Left hindlimb (tissue), 1 donor: ENCODE measurements around the gene PSMD14.
"Not testable (repeated sequence)": the region's sequence is repeated elsewhere in the genome, so short reads cannot be mapped to it uniquely, and the experiment has no call there.

Source experiments
- DNase-seq: peaks from one replicate; pipeline ENCODE4 v3.0.0-alpha.2; 2018

Gene PSMD14

GRCh38 chr2:161308178-161308955 lies at the start of gene PSMD14:
TSS of gene PSMD14 (plus strand) at chr2:161308425. CDS start at chr2:161318826, 10,401 bp downstream.
- DNase-seq: peak; percentile 95

- DNase-seq: no peak
These were observed 42.4 kb upstream of the PSMD14 start for GRCh38 chr2:161265874-161266273.

- DNase-seq: no peak
These were observed 39.1 kb upstream of the PSMD14 start for GRCh38 chr2:161269111-161269510.

GRCh38 chr2:161273038-161273760 lies 35.0 kb upstream of the PSMD14 start:
- DNase-seq: no peak

- DNase-seq: not testable (repeated sequence)
These were observed 29.5 kb upstream of the PSMD14 start for GRCh38 chr2:161278564-161279229.

GRCh38 chr2:161279230-161279815 lies 28.9 kb upstream of the PSMD14 start:
- DNase-seq: not testable (repeated sequence)

- DNase-seq: not testable (repeated sequence)
These were observed 27.3 kb upstream of the PSMD14 start for GRCh38 chr2:161280906-161281323.

- not testable (repeated sequence) for DNase-seq
These were observed 26.5 kb upstream of the PSMD14 start for GRCh38 chr2:161281615-161282310.

- DNase-seq: not testable (repeated sequence)
These were observed 25.9 kb upstream of the PSMD14 start for GRCh38 chr2:161282311-161282644.

- no peak for DNase-seq
These were observed 24.3 kb upstream of the PSMD14 start for GRCh38 chr2:161283926-161284325.

GRCh38 chr2:161303535-161304050 lies 4.6 kb upstream of the PSMD14 start:
- no peak for DNase-seq

- DNase-seq: no peak
These were observed 1.3 kb upstream of the PSMD14 start for GRCh38 chr2:161306919-161307318.

- DNase-seq: no peak
These were observed 549 bp upstream of the PSMD14 start for GRCh38 chr2:161307676-161308075.

GRCh38 chr2:161312996-161313395 lies 4.8 kb downstream of the PSMD14 start:
- DNase-seq: no peak

GRCh38 chr2:161315380-161315779 lies 7.2 kb downstream of the PSMD14 start:
- DNase-seq: no peak

GRCh38 chr2:161316701-161317100 lies 8.5 kb downstream of the PSMD14 start:
- no peak for DNase-seq

- no peak for DNase-seq
These were observed 13.9 kb downstream of the PSMD14 start for GRCh38 chr2:161321944-161322648.

GRCh38 chr2:161324876-161325275 lies 16.7 kb downstream of the PSMD14 start:
- DNase-seq: no peak

- DNase-seq: no peak
These were observed 19.4 kb downstream of the PSMD14 start for GRCh38 chr2:161327582-161327981.

GRCh38 chr2:161332371-161332967 lies 24.2 kb downstream of the PSMD14 start:
- no peak for DNase-seq

GRCh38 chr2:161335626-161336025 lies 27.4 kb downstream of the PSMD14 start:
- DNase-seq: no peak
